GM18951 (cell line): ENCODE data around the gene PIBF1.

ENCODE experiments used
- POLR2A ChIP-seq: IDR thresholded peaks from 4 replicates; pipeline ENCODE4 v1.6.1; 2011; ENCODE audit warnings: mild to moderate bottlenecking; ENCODE audit not compliant: insufficient read length, insufficient read depth; ENCODE audit errors: extremely low read depth
- in situ Hi-C: fragments of 300-500 bp; cut with MboI; formaldehyde crosslinking; loops from one replicate; pipeline ENCODE4 v1.12.0; 2022; ENCODE audit warnings: low sequenced_read_pairs, mixed read lengths, inconsistent platforms; ENCODE audit not compliant: unreplicated experiment

PIBF1 gene

DNA sequence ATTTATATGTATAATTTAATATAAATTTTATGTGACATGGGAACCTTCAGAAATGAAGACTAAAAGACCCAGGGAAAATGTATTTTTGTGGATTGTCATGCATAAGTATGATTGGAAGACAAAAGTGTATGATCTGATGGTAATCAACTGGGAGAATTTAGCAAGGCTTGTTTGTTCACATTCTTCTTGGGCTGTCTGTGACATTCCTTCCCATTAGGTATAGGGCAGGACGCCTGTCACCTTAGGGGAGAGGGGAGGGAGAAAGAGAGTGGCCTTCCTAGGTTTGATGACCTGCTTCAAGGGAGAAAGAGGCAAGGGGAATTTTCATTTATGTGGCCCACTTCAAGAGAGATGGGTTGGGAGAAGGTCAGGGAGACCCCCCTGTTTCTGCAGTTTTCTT lies 22.4 kb downstream of the PIBF1 start:
- TF ChIP-seq POLR2A = no peak
- in situ Hi-C loops = loop anchor here (25.0 kb wide), 1 partner anchor 908 kb away; no protein-coding TSS in a partner anchor

DNA sequence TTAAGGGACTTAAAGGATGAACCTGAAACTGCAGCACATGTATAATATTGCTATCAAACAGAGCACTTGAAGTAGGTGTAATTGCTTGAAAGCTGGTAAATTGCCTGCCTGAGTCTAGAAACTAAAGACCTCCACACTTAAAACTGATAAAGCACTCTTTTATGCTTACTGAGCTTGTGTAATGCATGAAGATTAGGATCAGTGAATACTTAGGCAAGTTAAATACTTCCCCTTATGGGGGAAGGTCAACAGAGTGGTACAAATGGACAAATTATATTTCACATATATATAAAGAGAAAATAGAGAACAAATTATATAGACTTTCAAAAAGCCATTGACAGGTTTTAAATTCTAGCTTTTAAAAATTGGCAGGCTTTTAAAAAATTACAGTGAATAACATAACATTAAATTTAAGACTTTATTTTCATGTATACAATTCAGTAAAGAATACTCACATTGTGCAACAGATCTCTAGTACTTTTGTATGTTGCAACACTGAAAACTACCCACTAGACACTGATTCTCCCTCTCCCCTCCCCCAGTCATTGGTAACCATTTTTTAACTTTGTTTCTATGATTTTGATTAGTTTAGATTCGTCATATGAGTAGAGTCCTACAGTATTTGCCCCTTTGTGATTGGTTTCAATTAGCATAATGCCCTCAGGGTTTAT lies 23.9 kb downstream of the PIBF1 start:
- in situ Hi-C loops = loop anchor here (25.0 kb wide), 1 partner anchor 906 kb away; no protein-coding TSS in a partner anchor
- TF ChIP-seq POLR2A = no peak

DNA sequence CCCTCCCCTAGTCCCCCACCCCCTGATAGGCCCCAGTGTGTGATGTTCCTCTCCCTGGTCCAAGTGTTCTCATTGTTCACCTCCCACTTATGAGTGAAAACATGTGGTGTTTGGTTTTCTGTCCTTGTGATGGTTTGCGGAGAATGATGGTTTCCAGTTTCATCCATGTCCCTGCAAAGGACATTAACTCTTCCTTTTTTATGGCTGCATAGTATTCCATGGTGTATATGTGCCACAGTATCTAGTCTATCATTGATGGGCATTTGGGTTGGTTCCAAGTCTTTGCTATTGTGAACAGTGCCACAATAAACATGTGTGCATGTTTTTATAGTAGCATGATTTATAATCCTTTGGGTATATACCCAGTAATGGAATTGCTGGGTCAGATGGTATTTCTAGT lies 24.6 kb downstream of the PIBF1 start:
- in situ Hi-C loops = loop anchor here (25.0 kb wide), 1 partner anchor 906 kb away; no protein-coding TSS in a partner anchor

DNA sequence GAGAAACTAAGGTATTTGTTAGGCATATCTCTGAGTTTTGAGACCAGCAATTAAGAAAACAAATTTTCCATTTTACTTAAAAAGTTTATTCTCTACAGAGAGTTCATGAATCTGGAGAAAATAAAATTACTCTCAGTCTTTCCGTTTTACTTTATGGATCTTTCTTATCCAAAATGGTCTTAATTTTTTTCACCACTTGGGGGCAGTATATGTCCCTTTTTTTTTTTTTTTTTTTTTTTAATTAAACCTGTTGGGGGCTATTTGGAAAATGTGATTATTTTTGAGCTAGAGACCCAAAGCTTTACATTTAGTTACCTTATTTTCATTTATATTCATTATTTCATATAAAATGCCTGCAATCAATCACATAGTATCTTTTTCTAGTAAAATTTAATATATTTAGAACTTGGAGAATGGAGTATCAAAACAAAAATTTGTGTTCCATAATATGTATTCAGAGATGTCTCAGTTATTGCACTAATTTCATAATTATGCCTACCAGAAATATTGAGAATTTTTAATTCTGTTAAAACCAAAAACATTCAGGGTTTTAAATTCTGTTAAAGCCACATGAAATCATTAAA lies 27.1 kb downstream of the PIBF1 start:
- no peak for TF ChIP-seq POLR2A
- in situ Hi-C loops = loop anchor here (25.0 kb wide), 1 partner anchor 903 kb away; no protein-coding TSS in a partner anchor

DNA sequence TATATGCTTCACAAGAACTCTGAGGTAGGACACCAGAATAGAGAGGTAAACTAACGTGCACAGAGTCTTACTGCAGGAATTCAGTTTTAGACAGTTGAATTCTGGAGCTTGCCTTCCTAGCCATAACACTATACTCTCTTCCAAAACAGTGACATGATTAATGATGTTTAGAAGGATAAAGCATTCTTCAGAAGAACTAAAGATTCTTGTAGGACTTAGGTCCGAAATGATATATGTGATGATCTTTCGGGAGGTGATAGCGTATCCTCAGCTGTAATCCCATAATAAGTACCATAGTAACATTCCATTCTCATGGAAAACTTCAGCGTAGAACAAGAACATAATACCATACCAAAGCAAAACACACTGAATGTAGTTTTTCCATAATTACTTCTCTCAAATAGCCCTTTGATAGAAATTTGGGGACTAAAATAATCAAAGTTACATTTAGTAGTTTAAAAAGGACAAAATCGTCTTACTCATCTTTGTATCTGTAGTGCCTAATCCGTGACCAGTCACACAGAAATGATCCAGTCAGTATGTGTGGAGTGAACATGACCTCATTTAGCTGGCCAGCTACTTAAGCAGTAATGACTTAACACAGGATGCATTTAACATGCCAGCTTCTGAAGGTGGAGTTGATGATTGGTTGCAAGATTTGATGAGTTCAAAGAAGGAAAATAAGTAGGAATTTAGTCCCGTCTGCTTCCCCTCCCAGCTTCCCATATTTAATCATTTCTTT lies 38.4 kb downstream of the PIBF1 start:
- TF ChIP-seq POLR2A = no peak
- in situ Hi-C loops = loop anchor here (25.0 kb wide), 1 partner anchor 892 kb away; no protein-coding TSS in a partner anchor

DNA sequence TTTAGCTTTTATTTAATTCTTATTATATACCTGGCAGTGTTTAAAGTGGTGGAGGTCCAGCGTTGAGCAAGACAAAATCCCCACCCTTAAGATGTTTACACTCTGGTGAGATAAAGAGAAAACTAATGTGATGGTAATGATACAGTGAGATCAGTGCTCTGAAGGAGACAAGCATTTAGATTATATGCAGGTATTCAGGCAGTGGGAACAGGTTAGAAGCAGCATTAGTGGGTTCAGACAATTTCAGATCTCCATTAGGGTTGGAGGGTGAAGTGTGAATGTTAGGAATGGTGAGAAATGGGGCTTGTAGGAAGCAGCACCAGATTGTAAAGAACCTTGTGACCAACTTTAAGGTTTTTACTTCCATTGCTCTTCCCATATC lies 39.0 kb downstream of the PIBF1 start:
- TF ChIP-seq POLR2A = no peak
- in situ Hi-C loops = loop anchor here (25.0 kb wide), 1 partner anchor 891 kb away; no protein-coding TSS in a partner anchor

DNA sequence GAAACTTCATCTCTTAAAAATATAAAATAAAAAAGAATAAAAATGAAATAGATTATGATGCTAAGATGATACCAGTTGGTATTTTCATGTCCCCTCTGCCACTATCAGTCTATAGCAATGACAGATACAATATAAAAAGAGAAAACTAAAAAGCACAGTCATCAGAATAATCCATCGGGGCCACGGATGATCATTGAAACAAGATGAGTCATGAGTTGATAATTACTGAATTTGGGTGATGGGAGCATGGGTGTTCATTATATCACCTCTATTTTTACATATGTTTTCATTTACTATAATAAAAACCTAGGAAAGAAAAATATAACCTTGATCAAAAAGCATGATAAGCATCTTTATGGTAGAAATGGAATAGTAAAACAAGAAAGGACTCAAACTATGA lies 41.1 kb downstream of the PIBF1 start:
- no peak for TF ChIP-seq POLR2A
- in situ Hi-C loops = loop anchor here (25.0 kb wide), 1 partner anchor 889 kb away; no protein-coding TSS in a partner anchor

DNA sequence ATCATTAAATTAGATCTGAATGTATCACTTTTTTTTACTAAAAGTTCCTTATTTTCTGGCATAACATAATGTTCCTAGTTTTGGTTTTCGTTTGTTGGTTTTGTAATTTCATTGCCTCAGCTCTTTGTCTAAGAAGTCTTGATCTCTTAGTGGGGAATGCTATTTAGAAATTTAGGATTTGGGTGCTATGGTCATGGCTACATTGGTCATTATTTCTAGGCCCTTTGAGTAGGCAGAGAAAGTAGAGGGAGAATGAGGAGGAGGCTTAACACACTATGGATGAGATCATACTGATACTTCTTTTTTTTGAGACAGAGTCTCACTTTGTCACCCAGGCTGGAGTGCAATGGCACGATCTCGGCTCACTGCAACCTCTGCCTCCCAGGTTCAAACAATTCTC lies 41.8 kb downstream of the PIBF1 start:
- TF ChIP-seq POLR2A = no peak
- in situ Hi-C loops = loop anchor here (25.0 kb wide), 1 partner anchor 889 kb away; no protein-coding TSS in a partner anchor

DNA sequence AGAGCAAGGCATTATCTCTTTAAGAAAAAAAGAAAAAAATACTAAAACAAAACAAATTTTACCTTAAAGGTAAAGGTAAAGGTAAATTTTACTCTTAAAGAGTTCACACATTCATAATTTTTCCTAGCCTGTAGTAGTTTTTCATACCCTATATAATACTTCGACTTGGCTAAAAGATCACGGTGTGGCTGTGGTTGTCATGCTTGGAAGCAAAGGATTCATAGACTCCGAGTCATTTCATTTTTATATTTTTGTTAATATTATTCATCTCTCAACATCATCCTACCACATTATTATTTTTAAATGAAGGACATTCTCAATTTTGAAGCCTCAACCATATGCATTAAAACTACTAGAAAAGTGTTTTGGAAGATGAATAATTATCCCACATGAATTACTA lies 52.7 kb downstream of the PIBF1 start:
- no peak for TF ChIP-seq POLR2A
- in situ Hi-C loops = loop anchor here (25.0 kb wide), 1 partner anchor 578 kb away; no protein-coding TSS in a partner anchor

DNA sequence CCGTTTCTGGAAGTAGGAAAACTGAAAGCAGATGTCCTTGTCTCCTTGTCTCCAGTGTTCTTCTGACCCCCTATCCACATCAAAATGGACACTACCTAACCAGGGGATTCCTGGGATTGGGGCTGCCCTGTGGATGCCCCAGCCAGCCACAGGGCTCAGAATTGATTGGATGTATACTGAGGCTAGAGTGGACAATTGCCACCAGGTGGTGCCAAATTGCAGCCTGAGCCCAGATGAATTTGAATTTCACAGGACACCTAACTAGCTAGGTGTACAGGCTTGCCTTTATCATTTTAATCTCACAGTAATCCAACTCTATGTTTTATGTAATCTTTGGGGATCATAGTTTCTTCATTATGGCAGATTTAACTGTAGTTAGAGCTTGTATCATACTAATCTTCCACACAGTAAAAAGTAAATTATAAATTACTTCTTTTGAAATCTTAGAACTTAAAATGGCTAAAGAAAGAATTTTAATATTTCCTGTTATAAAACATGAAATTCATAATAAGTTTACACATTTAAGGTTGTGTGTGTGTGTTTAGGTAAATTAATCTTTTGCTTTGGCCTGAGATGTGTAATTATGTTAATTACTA lies 58.0 kb downstream of the PIBF1 start:
- TF ChIP-seq POLR2A = no peak
- in situ Hi-C loops = loop anchor here (25.0 kb wide), 1 partner anchor 572 kb away; no protein-coding TSS in a partner anchor

DNA sequence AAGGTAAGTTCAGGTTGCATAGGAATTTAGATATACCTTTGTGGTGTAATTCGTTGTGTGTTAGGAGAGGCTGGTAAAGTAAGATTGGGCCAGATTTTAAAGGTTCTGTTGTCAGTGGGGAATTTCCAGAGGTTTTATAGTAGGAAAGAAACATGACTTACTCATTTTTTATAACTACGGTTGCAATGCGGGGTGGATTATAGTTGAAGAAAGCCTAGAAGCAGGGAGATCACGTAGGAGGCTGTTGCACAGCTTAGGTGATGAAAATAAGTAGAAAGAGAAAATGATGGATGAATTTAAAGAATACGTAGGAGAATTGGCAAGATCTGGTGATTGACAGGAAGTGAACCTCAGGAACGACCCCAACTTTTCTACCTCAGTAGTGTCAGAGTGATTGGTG lies 61.1 kb downstream of the PIBF1 start:
- TF ChIP-seq POLR2A = no peak
- in situ Hi-C loops = loop anchor here (25.0 kb wide), 1 partner anchor 569 kb away; no protein-coding TSS in a partner anchor

DNA sequence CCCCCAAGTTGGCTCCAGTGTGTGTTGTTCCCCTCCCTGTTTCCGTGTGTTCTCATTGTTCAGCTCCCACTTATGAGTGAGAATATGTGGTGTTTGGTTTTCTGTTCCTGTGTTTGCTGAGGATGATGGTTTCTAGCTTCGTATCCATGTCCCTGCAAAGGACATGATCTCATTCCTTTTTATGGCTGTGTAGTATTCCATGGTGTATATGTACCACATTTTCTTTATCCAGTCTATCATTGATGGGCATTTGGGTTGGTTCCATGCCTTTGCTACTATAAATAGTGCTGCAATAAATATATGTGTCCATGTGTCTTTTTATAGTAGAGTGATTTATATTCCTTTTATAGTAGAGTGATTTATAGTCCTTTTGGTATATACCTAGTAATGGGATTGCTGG lies 63.2 kb downstream of the PIBF1 start:
- in situ Hi-C loops = loop anchor here (25.0 kb wide), 1 partner anchor 567 kb away; no protein-coding TSS in a partner anchor

DNA sequence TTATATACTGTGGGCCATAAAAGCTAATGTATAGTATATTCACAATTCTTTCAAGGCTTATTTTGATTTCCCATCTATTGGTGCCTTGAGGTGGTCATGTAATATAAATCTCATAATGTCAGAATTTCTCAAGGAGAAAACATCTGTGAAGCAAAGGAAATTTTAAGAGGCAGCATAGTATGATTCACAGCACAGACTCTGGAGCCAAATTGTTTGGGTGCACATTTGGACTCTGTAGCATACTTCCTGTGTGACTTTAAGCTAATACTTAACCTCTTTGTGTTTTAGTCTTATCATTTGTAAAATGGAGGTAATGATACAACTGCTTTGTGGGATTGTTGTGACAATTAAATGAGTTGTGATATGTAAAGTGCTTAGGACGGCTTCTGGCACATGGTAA lies 67.6 kb downstream of the PIBF1 start:
- TF ChIP-seq POLR2A = no peak
- in situ Hi-C loops = loop anchor here (25.0 kb wide), 1 partner anchor 563 kb away; no protein-coding TSS in a partner anchor
